ENCODE results near the gene PRXL2A.

- no peak for TF ChIP-seq CTCF (IDR thresholded peaks at IDR 0.05; ENCODE audit: insufficient read depth, low read depth, low read length)
- TF ChIP-seq EZH2 (IDR thresholded peaks at IDR 0.05; ENCODE audit: insufficient read depth, low read length) = no peak
These were observed 35.7 kb upstream of the PRXL2A start for GRCh38 chr10:80372675-80373074.
